Fibroblast of mammary gland (primary cell): ENCODE data around the gene ZNF106.

Source experiments
- DNase-seq: peaks from one replicate; pipeline ENCODE4 v3.0.0-alpha.2; 2010; ENCODE audit warnings: low read depth
- H3K4me3 ChIP-seq: 2 replicates; pipeline ENCODE4 v1.5.1; 2011; ENCODE audit warnings: low read depth, mild to moderate bottlenecking, low read length, moderate library complexity; ENCODE audit not compliant: control insufficient read depth
- TF ChIP-seq, protein P1 (sequence below): conservative IDR thresholded peaks from 2 replicates; pipeline ENCODE4 v1.5.1; 2011; ENCODE audit warnings: low read depth, low read length, inconsistent platforms; ENCODE audit not compliant: control insufficient read depth, insufficient read depth

ZNF106 gene

DNA sequence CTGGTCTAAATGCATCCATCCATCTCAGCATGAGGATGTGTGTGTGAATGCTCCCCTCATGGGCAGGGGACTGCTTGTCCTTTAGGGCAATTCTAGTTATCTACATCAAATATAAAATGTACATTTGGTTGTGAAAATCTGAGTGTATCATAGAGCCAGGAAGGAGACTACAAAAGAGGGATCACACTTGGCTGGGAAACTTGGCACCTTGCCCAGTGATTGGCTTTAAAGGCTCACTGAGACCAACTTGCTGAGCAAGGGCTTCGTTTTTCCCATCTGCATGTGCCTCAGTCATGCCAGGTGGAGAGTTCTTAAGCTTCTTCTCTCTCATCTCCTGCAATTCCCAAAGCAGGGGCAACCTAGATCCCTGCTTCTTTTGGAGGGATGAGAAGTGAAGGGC lies 126.4 kb downstream of the ZNF106 start:
- peak; percentile 18 for DNase-seq
- TF ChIP-seq, protein P1, sequence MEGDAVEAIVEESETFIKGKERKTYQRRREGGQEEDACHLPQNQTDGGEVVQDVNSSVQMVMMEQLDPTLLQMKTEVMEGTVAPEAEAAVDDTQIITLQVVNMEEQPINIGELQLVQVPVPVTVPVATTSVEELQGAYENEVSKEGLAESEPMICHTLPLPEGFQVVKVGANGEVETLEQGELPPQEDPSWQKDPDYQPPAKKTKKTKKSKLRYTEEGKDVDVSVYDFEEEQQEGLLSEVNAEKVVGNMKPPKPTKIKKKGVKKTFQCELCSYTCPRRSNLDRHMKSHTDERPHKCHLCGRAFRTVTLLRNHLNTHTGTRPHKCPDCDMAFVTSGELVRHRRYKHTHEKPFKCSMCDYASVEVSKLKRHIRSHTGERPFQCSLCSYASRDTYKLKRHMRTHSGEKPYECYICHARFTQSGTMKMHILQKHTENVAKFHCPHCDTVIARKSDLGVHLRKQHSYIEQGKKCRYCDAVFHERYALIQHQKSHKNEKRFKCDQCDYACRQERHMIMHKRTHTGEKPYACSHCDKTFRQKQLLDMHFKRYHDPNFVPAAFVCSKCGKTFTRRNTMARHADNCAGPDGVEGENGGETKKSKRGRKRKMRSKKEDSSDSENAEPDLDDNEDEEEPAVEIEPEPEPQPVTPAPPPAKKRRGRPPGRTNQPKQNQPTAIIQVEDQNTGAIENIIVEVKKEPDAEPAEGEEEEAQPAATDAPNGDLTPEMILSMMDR: no peak
- H3K4me3 ChIP-seq: no peak overlapping the region

DNA sequence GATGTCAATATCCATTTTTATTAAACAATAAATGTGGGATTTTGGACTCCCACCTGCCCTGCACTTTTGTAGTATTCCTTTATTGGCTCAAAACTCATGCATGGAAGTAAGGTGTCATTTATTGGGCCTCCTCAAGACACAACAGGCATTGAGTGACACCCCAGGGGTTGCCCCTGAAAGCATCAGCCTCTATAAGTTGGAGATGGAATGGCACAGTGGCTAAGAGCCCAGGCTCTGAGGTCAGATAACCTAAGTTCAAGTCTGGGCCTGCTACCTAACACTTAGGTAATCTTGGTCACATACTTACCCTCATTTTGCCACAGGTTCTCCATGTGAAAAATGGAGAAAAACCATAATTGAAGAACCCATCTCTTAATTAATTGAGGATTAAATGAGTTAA lies 127.0 kb downstream of the ZNF106 start:
- TF ChIP-seq, protein P1: no peak
- DNase-seq: no peak
- H3K4me3 ChIP-seq: no peak overlapping the region

DNA sequence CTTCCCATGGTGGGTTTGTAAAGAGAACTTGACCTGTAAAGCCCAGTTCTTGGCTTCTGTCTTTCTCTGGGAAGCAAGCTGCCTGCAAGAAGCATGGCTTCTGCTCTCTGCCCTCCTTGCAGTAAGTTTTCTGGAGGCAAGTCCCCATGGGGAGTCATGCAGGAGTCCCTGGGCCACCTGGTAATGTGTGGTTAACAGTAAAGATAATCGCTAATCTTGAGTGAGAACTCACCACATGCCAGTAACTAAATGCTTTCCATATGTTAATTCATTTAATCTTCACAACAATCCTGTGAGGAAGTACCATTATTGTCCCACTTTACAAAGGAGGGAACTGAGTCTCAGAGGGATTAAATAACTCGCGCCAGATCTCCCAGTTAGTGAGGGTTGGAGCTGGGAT lies 127.5 kb downstream of the ZNF106 start:
- no peak overlapping the region for H3K4me3 ChIP-seq
- no peak for DNase-seq
- TF ChIP-seq, protein P1: no peak
